Colonic mucosa (tissue), 4 donors: ENCODE measurements around the gene PPP3R1. TPM values are rescaled to one million over a fixed set of nuclear protein-coding genes. Genes with fewer than 3 reads are reported as not detected.

Experiments
- DNase-seq: peaks from one replicate; pipeline ENCODE4 v3.0.0-alpha.2; 2020
- H3K27ac ChIP-seq: fragments of 200-600 bp; one replicate; pipeline ENCODE4 v1.8.0; 2021
- H3K27me3 ChIP-seq: fragments of 200-600 bp; one replicate; pipeline ENCODE4 v1.8.0; 2021
- H3K36me3 ChIP-seq: fragments of 200-600 bp; one replicate; pipeline ENCODE4 v1.8.0; 2021
- H3K4me1 ChIP-seq: fragments of 200-600 bp; one replicate; pipeline ENCODE4 v1.8.0; 2021; ENCODE audit warnings: mild to moderate bottlenecking
- H3K4me3 ChIP-seq: fragments of 200-600 bp; one replicate; pipeline ENCODE4 v1.8.0; 2021
- H3K9ac ChIP-seq, 2 donors: one replicate each; pipeline ENCODE4 v1.7.0; 2013; ENCODE audit warnings: control low read depth in 2 of 2, low read depth in 2 of 2, low read length in 2 of 2
- H3K9me3 ChIP-seq: fragments of 200-600 bp; one replicate; pipeline ENCODE4 v1.8.0; 2021
- CTCF ChIP-seq: fragments of 200-600 bp; IDR thresholded peaks from one replicate; pipeline ENCODE4 v1.8.0; 2022; ENCODE audit warnings: antibody characterized with exemption, mild to moderate bottlenecking
- intact Hi-C: fragments of 100-400 bp; cut with DNase I; formaldehyde crosslinking; loops from one replicate; pipeline ENCODE4 v1.14.1; 2022
- total RNA-seq, 2 donors: library from RNA; stranded (reverse); fragmentation: NEBNext Ultra II Directional in 1 of 2; extraction: Animal tissue kit (Norgen Biotek cat#: 25700) in 1 of 2; gene quantifications; one replicate each; pipeline ENCODE4 v1.2.1, GENCODE V29; 2021
- donor health status: healthy.
- donor health status: DM: no; HTN: no; CAD: no.
- donor health status: DM: no; HTN: no; CAD: no.

The PPP3R1 gene
- total RNA-seq, 2 donors from 2014 or later, result 45.1 to 67.8 TPM

- no peak for TF ChIP-seq CTCF
- DNase-seq, result no peak
- Histone ChIP-seq H3K4me1 (no peaks in the 10 kb centered on the region), H3K27me3 (no peaks in the 10 kb centered on the region), H3K9me3 (no peaks in the 10 kb centered on the region), H3K9ac (no peak overlapping the region), H3K27ac (no peak overlapping the region), H3K4me3 (no peak overlapping the region), H3K36me3 (no peaks in the 10 kb centered on the region)
- intact Hi-C loops, result no loop called here
Observed at GRCh38 chr2:68226794-68227193, 25.5 kb downstream of the PPP3R1 start.

- Histone ChIP-seq H3K36me3 (no peaks in the 10 kb centered on the region), H3K27ac (no peak overlapping the region), H3K9ac (no peak overlapping the region), H3K27me3 (no peaks in the 10 kb centered on the region), H3K4me1 (no peaks in the 10 kb centered on the region), H3K4me3 (no peak overlapping the region), H3K9me3 (no peaks in the 10 kb centered on the region)
- peak; percentile 28 for DNase-seq
- TF ChIP-seq CTCF, result no peak
- intact Hi-C loops, result no loop called here
Observed at GRCh38 chr2:68225119-68225632, 27.2 kb downstream of the PPP3R1 start.

- H3K9ac ChIP-seq, result no peak overlapping the region
- H3K4me1 ChIP-seq, result no peaks in the 10 kb centered on the region
- no peaks in the 10 kb centered on the region for H3K27me3 ChIP-seq
- intact Hi-C loops, result no loop called here
- no peaks in the 10 kb centered on the region for H3K36me3 ChIP-seq
- no peak overlapping the region for H3K4me3 ChIP-seq
- no peaks in the 10 kb centered on the region for H3K9me3 ChIP-seq
- H3K27ac ChIP-seq, result no peak overlapping the region
- no peak for TF ChIP-seq CTCF
- no peak for DNase-seq
Observed at GRCh38 chr2:68223419-68223818, 28.9 kb downstream of the PPP3R1 start.

GRCh38 chr2:68222287-68222686, 30.0 kb downstream of the PPP3R1 start:
- no peak for DNase-seq
- H3K4me1 ChIP-seq, result no peaks in the 10 kb centered on the region
- H3K9ac ChIP-seq, result no peak overlapping the region
- TF ChIP-seq CTCF, result no peak
- H3K36me3 ChIP-seq, result no peaks in the 10 kb centered on the region
- no peak overlapping the region for H3K27ac ChIP-seq
- no peak overlapping the region for H3K4me3 ChIP-seq
- no peaks in the 10 kb centered on the region for H3K27me3 ChIP-seq
- intact Hi-C loops, result no loop called here
- H3K9me3 ChIP-seq, result no peaks in the 10 kb centered on the region

- Histone ChIP-seq H3K9me3 (no peaks in the 10 kb centered on the region), H3K27ac (no peak overlapping the region), H3K27me3 (no peaks in the 10 kb centered on the region), H3K4me3 (no peak overlapping the region), H3K9ac (no peak overlapping the region), H3K36me3 (no peaks in the 10 kb centered on the region), H3K4me1 (peaks cover 3% of the 10 kb centered on the region)
- intact Hi-C loops, result no loop called here
- DNase-seq, result no peak
- TF ChIP-seq CTCF, result no peak
Observed at GRCh38 chr2:68218343-68218901, 33.9 kb downstream of the PPP3R1 start.
